GM03348 (cell line): ENCODE results near the gene IFRD2.

ENCODE experiments used
- DNase-seq: peaks from one replicate; pipeline ENCODE4 v3.0.0; 2012; ENCODE audit warnings: low spot score

IFRD2 gene

DNA sequence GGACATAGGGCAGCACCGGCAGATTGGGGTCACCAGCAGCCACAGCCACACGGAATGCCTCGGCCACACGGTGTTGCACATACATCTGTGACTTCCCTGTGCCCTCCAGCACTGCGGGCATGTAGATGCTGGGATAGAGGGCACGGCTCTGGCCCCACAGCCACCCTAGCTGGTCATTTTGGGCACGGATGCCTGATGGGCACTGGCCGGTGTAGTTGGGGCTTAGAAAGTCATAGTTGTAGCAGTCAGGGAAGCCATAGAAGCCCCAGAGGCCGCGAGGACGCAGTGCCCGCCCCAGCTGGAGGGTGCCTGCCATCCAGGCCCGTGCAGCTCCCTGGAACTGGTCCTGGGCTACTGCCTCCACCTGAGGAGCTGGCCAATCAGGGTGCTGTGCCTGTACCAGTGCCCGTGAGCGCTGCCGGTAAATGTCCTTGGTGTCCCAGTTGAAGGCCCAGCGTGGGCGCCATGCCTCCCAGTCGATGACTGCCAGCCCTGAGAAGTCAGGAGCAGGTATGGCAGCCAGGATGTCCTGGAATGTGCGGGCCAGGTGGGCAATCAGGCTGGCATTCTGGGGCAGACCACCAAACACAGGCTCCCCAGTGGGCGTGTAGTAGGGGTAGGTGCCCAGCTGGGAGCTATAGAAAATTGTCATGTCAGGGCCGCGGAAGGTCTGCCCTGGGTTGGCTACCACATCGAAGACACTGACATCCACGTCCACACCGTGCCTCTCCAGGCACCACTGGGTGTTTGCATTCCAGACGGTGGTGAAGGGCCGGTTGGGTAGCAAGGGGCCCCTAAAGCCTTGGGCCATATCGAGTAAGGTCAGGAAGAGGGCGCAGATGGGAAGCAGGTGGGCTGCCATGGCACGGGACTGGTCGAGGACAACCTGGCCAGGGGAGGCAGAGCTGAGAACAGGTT is 10.1 kb upstream of the IFRD2 start:
- no peak for DNase-seq

DNA sequence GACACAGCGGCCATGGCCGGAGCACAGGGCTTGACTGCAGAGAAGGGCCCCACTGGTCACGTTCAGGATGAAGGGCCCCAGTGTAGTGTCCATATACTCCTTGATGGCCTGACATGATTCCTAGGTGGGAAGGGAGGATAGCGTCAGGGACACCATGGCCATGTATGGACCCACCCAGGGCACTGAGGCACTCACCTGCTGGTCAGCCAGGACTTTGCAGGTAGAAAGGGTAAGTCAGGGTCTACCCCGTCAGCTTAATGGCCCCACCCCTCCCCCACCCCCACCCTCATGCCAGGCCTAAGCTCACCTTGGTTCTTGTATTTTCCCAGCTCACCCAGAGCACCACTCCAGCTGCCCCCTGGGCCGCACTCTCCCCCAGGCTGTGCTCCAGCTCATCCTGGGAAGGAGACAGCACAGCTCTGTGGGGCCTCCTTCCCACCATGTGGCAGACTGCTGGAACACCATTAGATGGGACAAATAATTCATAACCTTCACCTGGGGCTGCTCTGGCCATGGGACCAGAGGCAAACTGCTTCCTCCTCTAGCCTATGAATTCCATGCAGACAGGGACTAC is 8.5 kb upstream of the IFRD2 start:
- no peak for DNase-seq

DNA sequence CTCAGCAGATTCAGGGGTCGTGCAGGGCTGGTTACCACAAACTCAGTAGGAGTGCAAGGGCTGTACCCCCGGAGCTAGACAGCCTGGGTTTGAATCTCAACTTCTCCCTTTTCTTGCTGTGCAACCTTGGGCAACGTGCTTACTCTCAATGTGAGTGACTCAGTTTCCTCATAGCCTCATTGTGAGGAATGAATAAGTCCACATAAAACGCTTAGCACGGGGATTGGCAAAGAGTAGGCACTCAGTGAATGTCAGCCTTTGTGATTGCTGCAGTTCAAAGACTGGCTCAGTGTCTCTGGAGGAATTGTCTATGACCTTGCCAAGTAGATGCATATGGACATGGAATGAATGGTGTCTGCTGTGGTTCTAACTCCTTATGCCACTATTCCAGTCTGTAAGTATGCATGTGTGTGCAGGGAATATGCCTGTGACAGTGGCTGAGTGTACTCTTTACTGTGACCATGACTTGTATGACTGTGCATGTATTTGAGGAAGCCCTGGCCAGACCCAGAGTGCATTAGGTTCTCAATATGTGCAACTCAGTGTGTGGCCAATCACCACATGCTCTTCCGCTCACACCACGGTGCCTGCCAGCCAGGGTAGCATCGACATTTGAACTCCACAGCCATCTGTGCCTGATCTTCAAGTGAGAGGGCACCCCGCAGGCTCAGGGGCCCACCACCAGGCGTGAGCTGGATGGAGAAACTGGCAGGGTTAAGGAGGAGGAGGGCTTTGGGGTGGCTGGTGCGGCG is 7.9 kb upstream of the IFRD2 start:
- DNase-seq = peak; percentile 22

DNA sequence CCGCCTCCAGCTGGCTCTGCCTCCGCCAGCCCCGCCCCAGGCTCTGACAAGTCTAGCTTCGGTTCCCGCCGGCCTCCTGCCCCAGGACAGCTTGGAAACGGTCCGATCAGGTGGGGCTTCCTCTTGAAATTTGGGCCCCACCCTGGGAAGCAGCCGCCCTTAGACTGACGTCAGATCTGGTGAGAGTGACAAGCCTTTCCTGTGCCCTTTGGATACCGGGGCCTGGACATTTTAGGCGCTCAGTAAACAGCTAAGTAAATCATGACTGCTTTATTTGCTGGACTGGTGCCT is 7.4 kb upstream of the IFRD2 start:
- DNase-seq = no peak

DNA sequence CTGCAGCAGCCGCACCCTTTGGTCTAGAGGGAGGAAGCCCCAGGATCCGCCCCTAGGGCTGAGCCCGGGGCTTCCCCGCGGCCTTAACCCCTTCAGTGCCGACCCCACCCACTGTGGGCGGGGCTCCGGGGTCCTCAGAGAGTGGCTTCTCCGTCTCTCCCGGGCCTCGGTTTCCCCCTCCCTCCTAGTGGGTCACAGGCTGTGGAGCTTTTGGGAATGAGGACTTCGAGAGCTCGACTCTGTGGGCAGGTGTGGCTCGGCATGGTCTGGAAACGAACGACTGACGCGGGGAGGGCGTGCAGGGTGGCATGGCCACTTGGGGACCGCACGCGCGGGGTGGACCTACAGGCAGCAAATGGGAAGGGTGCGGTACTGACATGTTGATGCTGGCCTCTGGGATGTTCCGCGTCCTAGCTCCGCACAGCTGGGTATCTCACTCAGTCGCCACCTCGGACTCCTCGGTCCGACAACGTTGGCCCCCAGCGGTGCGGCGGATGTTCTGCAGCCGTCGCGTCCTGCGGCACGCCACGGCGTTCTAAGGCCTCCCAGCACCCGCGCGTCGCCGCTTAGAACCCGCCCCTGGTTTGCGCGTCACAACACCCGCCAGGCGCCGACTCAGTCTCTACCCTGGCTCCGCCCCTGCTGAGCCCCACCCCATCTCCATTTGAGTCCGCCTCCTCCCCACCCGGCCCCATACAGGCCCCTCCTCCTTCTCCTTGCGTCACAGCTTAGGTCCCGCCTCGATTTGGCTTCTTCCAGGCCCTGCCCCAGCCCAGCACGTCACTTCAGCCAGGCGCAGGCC is 6.8 kb upstream of the IFRD2 start, which contains the start of the genes HYAL3 and NAA80:
Gene HYAL3 (minus strand): TSS at position 570 of the 802 bp plus-strand sequence. CDS start 3,803 bp downstream, outside the sequence.
Gene NAA80 (minus strand): TSS at position 570 of the 802 bp plus-strand sequence. CDS start 1,942 bp downstream, outside the sequence.
- DNase-seq = peak; percentile 100

DNA sequence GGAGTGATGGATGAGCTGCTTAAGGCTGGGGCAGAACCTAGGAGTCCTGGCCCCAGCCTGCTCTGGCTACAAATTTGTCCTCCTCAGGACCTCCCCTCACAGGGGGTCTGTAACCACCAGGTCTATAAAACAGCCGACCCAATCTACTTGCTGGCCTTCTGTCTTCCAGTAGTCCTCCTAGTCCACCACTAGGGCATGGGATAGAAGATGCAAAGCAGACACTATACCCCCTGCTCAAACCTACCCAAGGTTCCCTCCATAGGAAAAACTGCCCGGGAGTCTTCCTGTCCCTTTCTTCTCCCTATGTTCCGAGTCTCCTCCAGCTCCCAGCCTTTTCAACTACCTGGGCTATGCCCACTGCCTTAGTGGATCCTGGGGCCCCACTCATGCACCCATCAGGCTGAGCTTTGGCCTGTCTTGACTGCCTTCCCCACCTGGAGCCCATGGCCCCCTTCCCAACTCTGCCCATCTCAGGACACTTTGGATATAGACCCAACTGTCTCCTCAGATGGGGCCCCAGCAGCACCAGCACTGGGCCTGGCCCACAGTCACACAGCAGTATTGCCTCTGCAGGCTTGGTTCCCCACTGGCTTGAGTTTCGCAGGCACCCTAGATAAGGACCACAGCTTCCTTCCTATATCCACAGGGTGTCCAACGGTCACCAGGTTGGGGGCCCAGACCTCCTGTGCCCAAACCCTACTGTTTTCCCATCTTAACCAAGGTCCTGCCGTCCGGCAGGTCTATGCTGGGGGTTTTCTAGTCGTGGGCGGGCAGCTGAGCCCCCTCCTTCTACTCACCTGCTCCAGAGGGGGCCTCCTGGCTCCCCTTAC is 5.9 kb upstream of the IFRD2 start:
- DNase-seq = no peak

DNA sequence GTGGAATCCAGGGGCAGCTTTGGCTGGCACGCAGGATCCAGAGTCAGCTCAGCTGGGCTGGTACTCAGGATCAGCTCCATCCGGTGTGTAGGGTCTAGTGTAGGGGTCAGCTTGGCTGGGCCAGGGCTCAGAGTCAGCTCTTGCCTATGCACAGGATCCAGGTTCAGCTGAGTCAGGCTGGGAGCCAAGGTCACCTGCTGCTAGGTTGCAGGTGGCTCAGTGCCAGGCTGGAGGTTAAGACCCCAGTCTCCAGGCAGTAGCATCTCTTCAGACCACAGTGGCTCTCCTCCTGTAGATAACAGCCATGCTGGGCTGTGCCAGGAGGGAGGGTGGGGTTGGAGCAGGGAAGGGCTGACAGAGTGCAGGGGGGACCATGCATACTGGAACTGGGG is 5.2 kb upstream of the IFRD2 start:
- DNase-seq = no peak

DNA sequence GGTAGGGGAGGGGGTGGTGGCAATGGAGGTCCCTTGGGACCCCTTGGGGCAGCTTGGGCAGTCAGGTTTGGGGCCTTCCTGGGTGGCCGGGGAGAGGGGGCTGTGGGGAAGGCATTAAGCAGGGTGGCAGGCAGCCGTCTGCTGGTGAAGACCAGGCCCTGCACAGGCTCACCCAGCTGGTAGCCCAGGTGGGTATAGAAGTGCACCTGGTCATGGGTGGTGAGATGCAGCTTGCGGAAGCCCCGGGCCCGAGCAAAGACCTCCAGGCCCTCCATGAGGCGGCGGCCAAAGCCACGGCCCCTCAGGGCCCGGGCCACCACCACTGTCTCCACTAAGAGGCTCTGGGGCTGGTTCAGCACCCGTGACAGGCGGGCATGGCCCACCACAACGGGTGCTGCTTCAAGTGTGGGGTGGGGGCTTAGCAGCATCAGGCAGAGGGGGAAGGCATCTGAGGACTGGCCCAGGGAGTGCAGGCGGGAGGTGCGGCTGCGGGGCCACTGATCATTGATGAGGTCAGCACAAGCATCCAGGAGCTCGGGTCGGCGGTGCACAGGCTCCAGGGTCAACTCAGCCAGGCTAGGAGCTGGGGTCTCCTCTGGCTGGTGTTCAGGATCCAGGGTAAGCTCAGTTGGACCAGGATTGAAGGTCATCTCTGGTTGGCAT is 4.6 kb upstream of the IFRD2 start:
- no peak for DNase-seq

DNA sequence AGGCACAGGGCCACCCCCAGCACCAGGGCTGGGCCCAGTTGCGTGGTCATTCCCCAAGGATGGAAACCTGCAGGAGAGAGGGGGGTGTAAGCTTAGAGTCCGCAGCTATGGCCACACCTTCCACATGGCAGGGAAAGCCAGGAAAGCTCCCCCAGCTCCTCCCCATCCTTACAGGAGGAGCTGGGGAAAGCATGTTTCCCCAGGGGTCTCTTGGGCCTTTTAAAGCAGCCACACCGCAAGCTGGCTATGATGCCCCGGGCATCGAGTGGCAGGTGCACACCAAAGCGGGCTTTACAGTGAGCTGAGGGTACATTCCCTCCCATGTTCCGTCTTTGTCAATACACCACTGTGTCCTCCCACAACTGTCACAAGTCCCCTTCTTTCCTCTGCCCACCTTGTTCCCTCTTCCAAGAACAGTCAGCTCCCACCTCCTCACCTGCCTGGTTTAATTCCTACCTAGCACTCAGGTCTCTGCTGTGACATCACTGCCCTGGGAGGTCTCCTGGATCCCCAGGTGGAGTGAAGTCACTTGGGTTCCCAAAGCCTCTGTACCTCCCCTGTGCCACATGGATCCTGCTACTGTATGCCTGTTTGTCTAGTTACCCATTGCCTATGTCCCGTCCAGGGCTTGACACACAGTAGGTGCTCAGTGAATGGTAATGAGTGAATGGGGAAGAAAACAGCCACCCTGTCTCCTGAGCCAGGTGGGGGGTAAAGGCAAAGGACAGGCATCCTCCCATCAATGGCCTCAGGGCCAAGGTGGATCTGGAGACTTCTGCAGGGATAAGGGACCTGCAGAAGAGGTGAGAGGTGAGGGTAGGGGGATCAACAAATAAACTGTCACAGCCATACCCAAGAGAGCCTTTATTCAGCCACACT is 3.6 kb upstream of the IFRD2 start:
- no peak for DNase-seq

DNA sequence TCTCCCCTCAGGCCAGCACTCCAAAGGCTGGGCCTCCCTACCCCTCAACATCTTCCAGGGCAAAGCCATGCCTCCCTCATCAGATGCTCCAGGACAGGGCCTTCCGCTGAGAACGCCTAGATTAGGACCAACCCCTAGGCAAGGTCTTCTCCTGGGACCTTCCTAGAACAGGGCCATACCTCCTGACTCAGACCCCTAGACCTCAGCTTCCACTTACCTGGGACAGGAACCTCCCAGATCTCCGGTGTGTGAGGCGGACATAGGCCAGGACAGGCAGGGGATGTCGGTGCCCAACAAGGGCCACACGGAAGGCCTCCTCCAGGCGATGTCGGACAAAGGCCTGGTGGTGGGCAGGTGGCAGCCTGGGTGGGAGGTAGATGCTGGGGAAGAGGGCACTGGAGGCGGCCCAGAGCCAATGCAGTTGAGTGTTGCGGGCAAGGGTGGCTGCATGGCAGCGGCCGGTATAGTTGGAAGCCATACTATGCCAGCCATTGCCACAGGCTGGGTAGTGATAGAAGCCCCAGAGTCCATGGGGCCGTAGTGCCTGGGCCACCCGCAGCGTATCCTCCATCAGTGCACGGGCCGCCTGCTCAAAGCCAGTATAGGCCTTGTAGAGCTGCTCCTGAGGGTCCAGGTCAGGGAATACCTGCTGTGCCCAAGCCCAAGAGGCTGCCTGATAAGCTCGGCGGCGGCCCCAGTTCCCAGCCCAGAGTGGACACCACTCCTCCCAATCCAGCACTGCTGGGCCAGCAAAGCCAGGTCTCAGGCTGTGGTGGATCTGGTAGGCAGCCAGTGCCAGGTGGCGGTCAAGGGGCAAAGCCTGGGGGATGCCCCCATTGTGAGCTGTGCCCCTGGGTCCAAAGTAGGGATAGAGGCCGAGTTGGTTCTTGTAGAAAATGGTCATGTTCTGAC is 2.5 kb upstream of the IFRD2 start:
- no peak for DNase-seq

DNA sequence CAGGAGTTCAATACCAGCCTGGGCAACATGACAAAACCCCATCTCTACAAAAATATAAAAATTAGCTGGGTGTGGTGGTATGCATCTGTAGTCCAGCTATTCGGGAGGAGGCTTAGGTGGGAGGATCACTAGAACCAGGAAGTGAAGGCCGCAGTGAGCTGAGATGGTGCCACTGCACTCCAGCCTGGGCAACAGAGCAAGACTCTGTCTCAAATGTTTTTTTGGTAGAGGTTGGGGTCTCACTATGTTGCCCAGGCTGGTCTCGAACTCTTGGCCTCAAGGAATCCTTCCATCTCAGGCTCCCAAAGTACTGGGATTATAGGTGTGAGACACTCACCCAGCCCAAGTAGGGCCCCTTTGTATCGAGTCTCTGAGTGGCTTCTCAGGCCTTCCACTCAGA is 1.9 kb upstream of the IFRD2 start:
- no peak for DNase-seq

DNA sequence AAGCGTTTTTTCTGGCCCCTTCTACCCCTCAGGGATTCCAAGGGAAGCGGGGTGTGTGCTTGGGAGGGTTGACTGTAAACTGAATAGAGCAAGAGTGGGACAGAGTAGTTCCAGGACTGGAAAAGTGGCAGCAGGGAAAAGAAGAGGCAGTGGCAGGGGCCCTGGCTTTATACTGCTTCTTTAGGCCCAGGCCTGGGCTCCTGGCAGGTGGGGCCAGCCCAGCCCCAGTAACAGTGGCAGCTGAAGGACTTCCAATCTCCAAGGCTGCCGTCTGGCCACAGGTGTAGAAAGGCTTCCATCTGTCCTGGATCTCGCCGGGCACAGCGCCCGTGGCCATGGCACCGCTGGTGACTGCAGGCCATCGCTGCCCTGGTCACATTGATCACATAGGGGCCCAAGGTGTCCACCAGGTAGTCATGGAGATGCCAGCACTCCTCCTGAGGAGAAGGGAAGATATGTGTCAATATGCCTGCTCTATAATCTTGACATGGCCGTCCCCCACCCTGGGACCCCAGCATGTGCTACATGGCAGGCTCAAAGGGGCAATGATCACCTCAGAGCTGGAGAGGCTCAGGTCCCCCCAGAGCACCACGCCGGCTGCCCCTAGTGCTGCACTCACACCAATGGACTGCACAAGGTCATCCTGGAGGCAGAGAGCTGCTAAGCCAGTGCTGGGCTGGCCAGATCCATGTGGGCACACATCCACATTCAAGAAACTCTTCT is 1.0 kb upstream of the IFRD2 start:
- DNase-seq = no peak

DNA sequence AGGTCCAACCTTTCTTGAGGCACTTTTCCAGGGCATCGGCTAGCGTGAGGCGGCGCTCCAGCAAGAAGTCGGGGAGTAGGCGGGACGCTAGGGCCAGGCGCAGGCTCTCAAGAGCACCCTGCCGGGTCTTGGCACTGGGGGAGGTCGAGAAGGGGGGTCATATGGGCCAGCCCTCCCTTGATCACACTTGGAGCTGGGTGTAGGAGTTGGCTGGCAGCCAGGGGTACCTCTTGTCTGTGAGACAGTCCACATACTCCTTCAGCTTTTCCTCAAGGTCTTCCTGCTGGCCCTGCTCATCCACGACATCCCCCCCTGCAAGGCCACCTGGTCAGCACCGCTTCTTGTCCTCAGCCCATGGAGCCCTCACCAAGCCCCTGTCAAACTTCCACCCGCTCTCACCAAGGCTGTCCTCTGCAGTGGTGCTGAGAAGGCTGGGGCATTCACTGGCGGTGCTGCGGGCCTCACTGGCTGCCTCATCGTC is 2.0 kb downstream of the IFRD2 start:
- no peak for DNase-seq

DNA sequence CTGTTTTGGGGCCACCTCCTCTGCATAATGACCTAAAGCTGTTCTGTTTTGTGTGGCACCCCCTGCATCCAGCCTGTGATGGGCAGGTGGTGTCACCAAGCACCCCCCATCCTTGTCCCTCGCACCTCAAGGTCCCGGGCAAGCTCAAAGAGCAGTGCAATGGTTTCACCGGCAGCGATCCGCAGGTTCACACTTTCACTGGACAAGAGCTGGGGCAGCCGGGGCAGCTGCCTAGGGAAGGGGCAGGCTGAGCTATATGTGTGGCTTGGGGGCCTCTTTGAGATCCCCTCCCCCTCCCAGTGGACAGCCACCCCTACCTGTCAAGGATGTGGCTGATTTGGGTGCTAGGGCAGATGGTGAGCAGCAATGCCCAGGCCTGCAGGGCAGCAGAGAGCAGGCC is 3.1 kb downstream of the IFRD2 start:
- DNase-seq = no peak

DNA sequence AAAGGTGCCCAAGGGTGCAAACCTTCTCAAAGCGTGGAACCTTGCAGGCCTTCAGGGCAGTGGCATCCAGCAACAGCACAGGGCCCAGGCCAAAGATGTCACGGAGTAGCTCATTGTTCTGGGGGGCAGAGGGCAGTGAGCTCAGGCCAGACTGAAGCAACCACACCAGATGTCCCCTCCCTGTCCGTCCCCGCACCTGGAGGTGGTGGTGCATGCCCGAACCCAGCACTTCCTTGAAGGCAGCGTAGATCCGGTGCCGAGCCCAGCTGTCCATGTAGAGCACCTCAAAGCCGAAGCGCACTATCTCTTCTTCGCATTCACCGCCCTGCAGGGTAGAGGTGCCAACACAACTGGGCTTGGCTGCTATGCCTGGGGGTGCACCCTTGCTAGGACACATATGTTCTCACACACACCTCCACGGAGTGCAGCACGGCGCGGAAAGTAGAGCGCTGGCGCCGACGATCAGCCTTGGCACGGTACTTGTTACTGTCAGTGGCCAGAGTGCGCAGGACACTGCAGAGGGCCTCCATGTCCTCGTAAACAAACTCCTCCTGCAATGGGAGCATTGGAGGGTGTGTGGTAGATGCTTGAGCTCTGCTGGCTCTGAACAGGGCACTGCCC is 3.7 kb downstream of the IFRD2 start:
- DNase-seq = no peak

DNA sequence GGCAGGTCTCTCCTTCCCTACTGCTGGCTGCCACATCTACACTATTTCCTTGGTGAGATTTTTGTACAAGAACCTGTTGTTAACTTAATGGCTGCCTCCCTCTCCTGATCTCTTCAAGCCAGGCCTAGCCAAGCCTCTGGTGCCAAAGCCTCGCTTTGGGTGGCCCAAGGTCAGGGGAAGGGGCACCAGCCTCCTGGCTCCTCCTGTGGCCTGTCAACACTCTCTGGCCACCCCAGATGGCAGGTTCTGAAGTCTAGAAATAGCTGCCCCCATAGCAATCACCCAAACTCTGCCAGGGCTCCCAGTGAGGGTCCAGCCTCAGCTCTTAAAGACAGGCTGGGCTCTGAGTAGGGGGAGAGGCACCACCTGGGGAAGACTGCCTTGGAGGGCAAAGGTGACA is 5.0 kb downstream of the IFRD2 start:
- no peak for DNase-seq
